ENCODE results near the gene ZNF784.
A peak's percentile ranks its signal among the peaks of the same experiment; 100 is the strongest.
"Not testable (repeated sequence)": the region's sequence is repeated elsewhere in the genome, so short reads cannot be mapped to it uniquely, and the experiment has no call there.

The ZNF784 gene

DNA sequence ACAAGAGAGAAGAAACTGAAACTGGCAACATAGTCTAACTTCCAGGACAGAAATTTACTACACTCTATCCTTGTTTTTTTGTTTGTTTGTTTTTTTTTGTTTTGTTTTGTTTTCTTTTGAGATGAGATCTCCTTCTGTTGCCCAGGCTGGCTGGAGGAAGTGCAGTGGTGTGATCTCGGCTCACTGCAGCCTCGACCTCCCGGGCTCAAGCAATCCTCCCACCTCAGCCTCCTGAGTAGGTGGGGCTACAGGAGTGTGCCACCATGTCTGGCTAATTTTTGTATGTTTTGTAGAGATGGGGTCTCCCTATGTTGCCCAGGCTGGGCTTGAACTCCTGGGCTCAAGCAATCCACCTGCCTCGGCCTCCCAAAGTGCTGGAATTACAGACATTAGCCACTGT is 42.1 kb downstream of the ZNF784 start:
- WGBS, 2 experiments (ENCODE audit: insufficient coverage in 2 of 2): 80 to 91% methylated on average over 2 to 4 of the region's 4 CpGs
- H3K27ac ChIP-seq (ENCODE audit: low read depth, low read length, severe bottlenecking); H3K9me3 ChIP-seq (ENCODE audit: control insufficient read depth, low read length); H3K4me3 ChIP-seq (ENCODE audit: extremely low read depth, insufficient read depth, low read length, poor library complexity, severe bottlenecking); H3K4me1 ChIP-seq (ENCODE audit: control insufficient read depth, insufficient read depth, low read length, poor library complexity, severe bottlenecking): not testable (repeated sequence)
- peaks cover 11% of the 10 kb centered on the region for H3K36me3 ChIP-seq (ENCODE audit: control insufficient read depth, insufficient read depth, low read length)

DNA sequence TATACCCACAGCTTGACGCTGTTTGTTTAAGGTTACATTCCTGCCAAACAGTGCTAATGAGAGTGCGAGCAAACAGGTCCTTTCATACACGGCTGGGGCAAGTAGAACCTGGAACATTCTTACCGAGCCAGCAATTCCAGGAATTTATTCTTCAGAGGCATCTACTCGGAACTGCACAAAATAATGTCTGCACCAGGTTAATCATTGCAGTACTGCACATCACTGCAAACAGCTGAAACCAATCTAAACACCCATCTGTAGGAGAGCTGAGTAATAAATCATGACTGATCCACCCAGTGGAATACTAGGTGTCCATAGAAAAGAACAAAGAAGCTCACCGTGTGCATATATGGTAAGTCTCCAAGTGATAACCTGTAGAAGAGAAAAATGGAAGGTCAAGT is 42.5 kb downstream of the ZNF784 start:
- H3K36me3 ChIP-seq (ENCODE audit: control insufficient read depth, insufficient read depth, low read length): peaks cover 16% of the 10 kb centered on the region
- no peaks in the 10 kb centered on the region for H3K9me3 ChIP-seq (ENCODE audit: control insufficient read depth, low read length)
- 49 to 53% methylated on average over 5 of the region's 6 CpGs for WGBS, 2 experiments (ENCODE audit: insufficient coverage in 2 of 2)
- no peak overlapping the region for H3K4me3 ChIP-seq (ENCODE audit: extremely low read depth, insufficient read depth, low read length, poor library complexity, severe bottlenecking)
- no peaks in the 10 kb centered on the region for H3K4me1 ChIP-seq (ENCODE audit: control insufficient read depth, insufficient read depth, low read length, poor library complexity, severe bottlenecking)
- no peak overlapping the region for H3K27ac ChIP-seq (ENCODE audit: low read depth, low read length, severe bottlenecking)

DNA sequence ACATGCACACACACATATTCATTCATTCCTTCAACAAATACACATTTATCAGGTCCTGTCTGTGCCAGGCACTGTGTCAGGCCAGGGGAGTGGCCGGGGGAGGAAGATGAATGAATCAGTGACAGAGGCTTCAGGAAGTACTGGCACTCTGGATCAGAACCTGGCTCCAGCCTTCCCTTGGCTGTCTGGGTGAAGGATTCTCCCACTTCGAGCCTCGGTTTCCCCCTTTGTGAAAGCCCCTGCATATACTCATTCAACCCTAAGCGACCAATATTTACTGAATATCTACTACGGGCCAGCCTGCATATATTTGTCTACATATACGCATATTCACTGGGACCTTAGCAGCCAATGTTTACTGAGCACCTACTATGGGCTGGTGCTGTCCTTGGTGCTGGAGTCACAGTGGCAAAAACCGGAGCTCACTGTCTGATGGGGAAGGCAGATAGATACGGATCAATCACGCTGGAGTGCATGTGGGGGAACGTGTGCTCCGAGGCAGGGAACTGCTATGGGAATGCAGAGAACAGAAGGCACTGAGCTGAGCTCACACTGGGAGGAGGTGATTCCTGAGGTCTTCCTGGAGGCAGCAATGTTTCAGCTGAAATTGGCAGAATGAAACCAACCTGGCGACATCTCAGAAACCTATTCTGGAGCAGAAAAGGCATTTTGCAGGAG is 43.1 kb downstream of the ZNF784 start:
- Histone ChIP-seq H3K4me1 (ENCODE audit: control insufficient read depth, insufficient read depth, low read length, poor library complexity, severe bottlenecking) (no peaks in the 10 kb centered on the region), H3K4me3 (ENCODE audit: extremely low read depth, insufficient read depth, low read length, poor library complexity, severe bottlenecking) (peak overlapping the region; percentile 97), H3K9me3 (ENCODE audit: control insufficient read depth, low read length) (no peaks in the 10 kb centered on the region), H3K27ac (ENCODE audit: low read depth, low read length, severe bottlenecking) (peak overlapping the region; percentile 79), H3K36me3 (ENCODE audit: control insufficient read depth, insufficient read depth, low read length) (peaks cover 21% of the 10 kb centered on the region)
- WGBS, 2 experiments (ENCODE audit: insufficient coverage in 2 of 2): 44 to 46% methylated on average over 11 of the region's 12 CpGs

DNA sequence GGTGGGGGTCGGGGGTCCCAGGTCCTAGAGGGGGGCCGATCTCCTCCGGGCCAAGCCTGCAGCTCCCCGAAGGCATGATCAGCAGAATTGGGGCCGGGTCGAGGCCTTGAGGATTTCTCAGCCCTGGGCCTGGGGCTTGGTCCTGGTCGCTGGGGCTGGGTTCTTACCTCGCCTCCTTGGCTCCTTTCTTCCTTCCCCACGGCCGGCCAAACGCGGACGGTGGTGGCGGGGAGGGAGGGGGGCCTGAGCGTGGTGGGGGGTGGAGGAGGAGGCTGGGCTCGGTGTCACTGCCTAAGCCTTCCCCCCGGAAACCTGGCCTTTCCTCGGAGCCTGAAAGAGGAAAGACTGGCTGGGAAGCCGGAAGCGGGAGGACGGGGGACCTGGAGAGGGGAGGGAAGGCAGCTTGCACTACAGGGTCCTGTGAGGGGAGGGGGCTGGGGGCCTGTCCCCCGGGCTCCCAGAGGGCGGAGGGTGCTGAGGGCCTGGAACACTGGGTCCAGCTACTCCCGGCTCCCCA is 43.7 kb downstream of the ZNF784 start, which contains the start of gene ZNF579:
ZNF579 (minus strand) TSS at position 221 of the 517 bp plus-strand sequence. CDS start 1,209 bp downstream, outside the sequence.
- peak within 1 kb of the TSS; percentile 97 for H3K4me3 ChIP-seq (ENCODE audit: extremely low read depth, insufficient read depth, low read length, poor library complexity, severe bottlenecking)
- peak within 1 kb of the TSS; percentile 79 for H3K27ac ChIP-seq (ENCODE audit: low read depth, low read length, severe bottlenecking)
- no peaks in the 10 kb centered on the region for H3K9me3 ChIP-seq (ENCODE audit: control insufficient read depth, low read length)
- 0 to 1% methylated on average over 4 to 12 of the region's 24 CpGs for WGBS, 2 experiments (ENCODE audit: insufficient coverage in 2 of 2)
- H3K4me1 ChIP-seq (ENCODE audit: control insufficient read depth, insufficient read depth, low read length, poor library complexity, severe bottlenecking): no peaks in the 10 kb centered on the region
- H3K36me3 ChIP-seq (ENCODE audit: control insufficient read depth, insufficient read depth, low read length): peaks cover 26% of the 10 kb centered on the region

DNA sequence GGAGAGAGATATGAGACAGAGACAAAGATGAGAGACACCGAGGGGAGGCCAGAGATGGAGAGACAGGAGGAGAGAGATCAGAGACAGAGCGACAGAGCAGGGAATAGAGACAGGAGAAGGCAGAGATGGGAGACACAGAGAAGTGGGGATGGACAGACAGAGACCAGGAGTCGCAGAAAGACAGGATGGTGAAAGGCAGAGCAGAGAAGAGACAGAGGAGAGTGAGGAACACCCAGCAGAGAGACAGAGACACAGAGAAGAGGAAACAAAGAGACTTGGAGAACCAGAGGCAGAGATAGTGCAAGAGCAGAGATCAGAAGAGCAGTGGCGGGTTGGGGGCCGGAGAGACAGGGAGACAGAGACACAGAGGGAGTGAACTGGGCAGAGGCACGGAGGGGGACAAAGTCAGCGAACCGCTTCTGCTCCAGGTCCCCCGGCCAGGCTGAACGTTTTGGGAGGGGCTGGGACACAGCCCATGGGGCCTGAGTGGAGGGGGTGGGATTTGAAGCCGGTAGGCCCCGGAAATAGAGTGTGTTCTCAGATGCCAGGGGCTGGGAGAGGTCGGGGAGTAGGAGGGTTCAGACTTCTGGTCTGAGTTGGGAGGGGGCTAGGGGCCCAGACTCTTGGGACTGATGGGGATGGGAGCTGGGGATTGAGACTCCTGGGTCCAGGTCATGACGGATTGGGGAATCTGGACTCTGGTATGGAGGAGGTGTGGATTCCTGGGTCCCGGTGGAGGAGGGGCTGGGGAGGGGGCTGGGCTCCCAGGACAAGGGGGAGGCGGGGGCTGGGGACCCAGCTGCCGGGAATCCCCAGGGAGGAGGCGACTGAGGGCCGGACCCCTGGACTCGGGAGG is 44.4 kb downstream of the ZNF784 start:
- 15 to 16% methylated on average over 17 to 18 of the region's 20 CpGs for WGBS, 2 experiments (ENCODE audit: insufficient coverage in 2 of 2)
- H3K27ac ChIP-seq (ENCODE audit: low read depth, low read length, severe bottlenecking): peak overlapping the region; percentile 79
- peak overlapping the region; percentile 97 for H3K4me3 ChIP-seq (ENCODE audit: extremely low read depth, insufficient read depth, low read length, poor library complexity, severe bottlenecking)
- no peaks in the 10 kb centered on the region for H3K4me1 ChIP-seq (ENCODE audit: control insufficient read depth, insufficient read depth, low read length, poor library complexity, severe bottlenecking)
- H3K36me3 ChIP-seq (ENCODE audit: control insufficient read depth, insufficient read depth, low read length): peaks cover 26% of the 10 kb centered on the region
- no peaks in the 10 kb centered on the region for H3K9me3 ChIP-seq (ENCODE audit: control insufficient read depth, low read length)

DNA sequence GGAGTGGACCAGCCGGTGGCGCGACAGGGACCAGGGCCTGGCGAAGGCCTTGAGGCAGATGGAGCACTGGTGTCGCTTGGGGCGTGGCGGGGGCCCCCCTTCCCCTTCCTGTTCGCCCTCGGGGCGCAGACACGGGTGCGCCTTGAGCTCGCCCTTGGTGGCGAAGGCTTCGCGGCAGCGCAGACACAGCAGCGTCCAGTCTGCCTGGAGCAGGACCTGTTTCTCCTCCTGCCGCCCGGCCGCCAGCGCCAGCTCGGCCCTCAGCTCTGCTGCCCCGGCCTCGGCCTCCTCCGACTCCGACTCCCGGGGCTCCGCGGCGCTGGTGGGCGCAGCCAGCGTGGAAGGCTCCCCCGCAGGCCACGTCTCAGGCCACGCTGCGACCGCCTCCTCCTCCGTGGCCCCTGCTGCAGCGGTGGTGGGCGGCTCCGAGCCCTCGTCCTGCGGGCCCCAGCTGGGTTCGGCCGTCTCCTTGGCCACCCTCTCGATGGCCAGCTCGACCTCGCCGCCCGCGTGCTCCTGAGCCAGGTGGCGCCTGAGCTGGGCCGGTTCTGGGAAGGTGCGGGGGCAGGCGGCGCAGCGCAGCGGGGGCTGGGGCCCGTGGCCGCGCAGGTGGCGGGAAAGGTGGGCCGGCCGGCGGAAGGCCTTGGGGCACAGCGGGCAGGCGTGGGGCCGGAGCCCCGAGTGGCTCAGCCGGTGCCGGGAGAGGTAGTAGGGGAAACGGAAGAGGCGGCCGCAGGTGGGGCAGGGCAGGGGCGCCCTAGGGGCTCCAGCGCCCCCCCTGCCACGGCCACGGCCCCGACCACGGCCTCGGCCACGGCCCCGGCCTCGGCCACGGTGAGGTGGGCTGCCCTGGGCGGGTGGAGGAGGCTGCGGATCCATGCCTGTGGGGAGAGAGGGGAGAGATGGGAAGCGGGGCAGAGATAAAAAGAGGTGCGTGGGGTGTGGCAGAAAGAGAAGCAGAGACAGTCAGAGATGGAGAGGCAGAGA is 45.3 kb downstream of the ZNF784 start:
- Histone ChIP-seq H3K27ac (ENCODE audit: low read depth, low read length, severe bottlenecking) (no peak overlapping the region), H3K4me1 (ENCODE audit: control insufficient read depth, insufficient read depth, low read length, poor library complexity, severe bottlenecking) (no peaks in the 10 kb centered on the region), H3K36me3 (ENCODE audit: control insufficient read depth, insufficient read depth, low read length) (peaks cover 26% of the 10 kb centered on the region), H3K4me3 (ENCODE audit: extremely low read depth, insufficient read depth, low read length, poor library complexity, severe bottlenecking) (peak overlapping the region; percentile 97), H3K9me3 (ENCODE audit: control insufficient read depth, low read length) (no peaks in the 10 kb centered on the region)
- 94 to 96% methylated on average over 68 to 90 of the region's 90 CpGs for WGBS, 2 experiments (ENCODE audit: insufficient coverage in 2 of 2)

DNA sequence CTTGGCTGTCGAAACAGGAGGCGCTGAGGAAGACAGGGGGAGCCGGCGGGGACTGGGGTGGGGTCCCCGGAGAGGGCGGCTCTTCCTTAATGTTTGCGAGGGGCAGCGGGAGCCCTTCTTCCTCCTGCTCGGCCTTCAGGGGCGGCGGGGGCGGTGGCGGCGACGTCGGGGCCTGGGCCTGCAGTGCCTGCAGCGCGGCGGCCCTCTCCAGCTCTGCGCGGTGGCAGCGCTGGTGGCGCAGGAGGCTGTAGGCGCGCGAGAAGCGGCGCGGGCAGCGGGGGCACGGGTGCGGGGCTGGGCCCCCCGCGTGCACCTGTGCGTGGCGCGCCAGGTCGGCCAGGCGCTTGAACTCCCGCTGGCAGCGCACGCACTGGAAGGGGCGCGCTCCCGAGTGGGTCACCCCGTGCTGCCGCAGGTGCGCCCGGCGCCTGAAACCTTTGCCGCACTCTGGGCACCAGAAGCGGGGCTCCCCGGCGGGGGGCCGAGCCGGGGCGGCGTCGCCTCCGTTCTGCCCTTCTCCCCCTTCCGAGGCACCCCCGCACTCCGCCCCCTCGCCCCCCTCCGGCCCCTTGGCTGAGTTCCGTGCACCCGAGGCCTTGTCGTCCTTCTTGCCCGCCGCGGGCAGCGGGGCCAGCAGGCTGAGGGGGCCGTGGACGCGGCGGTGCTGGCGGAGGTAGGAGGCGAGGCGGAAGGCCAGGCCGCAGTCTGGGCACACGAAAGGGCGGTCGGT is 46.2 kb downstream of the ZNF784 start:
- no peak overlapping the region for H3K4me3 ChIP-seq (ENCODE audit: extremely low read depth, insufficient read depth, low read length, poor library complexity, severe bottlenecking)
- H3K36me3 ChIP-seq (ENCODE audit: control insufficient read depth, insufficient read depth, low read length): peaks cover 26% of the 10 kb centered on the region
- no peak overlapping the region for H3K27ac ChIP-seq (ENCODE audit: low read depth, low read length, severe bottlenecking)
- WGBS, 2 experiments (ENCODE audit: insufficient coverage in 2 of 2): 98% methylated on average over 70 to 77 of the region's 83 CpGs
- H3K9me3 ChIP-seq (ENCODE audit: control insufficient read depth, low read length): no peaks in the 10 kb centered on the region
- no peaks in the 10 kb centered on the region for H3K4me1 ChIP-seq (ENCODE audit: control insufficient read depth, insufficient read depth, low read length, poor library complexity, severe bottlenecking)

DNA sequence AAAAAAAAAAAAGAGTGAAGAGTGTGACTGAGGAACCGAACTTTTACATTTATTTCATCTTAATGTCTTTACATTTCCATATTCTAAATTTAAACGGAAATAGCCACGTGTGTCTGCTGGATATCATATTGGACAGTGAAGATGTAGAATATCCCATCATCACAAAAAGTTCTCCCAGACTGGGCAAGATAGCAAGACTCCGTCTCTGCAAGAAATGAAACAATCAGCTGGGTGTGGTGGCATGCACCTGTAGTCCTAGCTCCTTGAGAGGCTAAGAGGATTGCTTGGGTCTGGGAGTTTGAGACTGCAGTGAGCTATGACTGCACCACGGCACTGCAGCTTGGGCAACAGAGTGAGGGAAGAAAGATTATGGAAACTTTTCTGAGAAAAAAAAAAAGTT is 47.6 kb downstream of the ZNF784 start:
- 95 to 100% methylated on average over 1 to 2 of the region's 5 CpGs for WGBS, 2 experiments (ENCODE audit: insufficient coverage in 2 of 2)

DNA sequence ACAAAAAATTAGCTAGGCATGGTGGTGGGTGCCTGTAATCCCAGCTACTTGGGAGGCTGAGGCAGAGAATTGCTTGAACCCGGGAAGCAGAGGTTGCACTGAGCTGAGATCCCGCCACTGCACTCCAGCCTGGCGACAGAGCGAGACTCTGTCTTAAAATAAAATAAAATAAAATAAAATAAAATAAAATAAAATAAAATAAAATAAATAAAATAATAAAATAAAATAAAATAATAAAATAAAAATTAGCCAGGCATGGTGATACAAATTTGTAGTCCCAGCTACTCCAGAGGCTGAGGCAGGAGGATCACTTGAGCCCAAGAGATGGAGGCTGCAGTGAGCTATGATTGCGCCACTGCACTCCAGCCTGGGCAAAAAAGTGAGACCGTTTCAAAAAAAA is 50.4 kb downstream of the ZNF784 start:
- not testable (repeated sequence) for H3K27ac ChIP-seq (ENCODE audit: low read depth, low read length, severe bottlenecking); H3K4me1 ChIP-seq (ENCODE audit: control insufficient read depth, insufficient read depth, low read length, poor library complexity, severe bottlenecking); H3K4me3 ChIP-seq (ENCODE audit: extremely low read depth, insufficient read depth, low read length, poor library complexity, severe bottlenecking); H3K9me3 ChIP-seq (ENCODE audit: control insufficient read depth, low read length)
- H3K36me3 ChIP-seq (ENCODE audit: control insufficient read depth, insufficient read depth, low read length): peaks cover 26% of the 10 kb centered on the region
- WGBS, 2 experiments (ENCODE audit: insufficient coverage in 2 of 2): no CpG with 5 or more reads among the region's 6 CpGs

More for the DNA sequence above, 47.6 kb downstream of the ZNF784 start:
- peaks cover 26% of the 10 kb centered on the region for H3K36me3 ChIP-seq (ENCODE audit: control insufficient read depth, insufficient read depth, low read length)
- H3K9me3 ChIP-seq (ENCODE audit: control insufficient read depth, low read length): no peaks in the 10 kb centered on the region
- H3K27ac ChIP-seq (ENCODE audit: low read depth, low read length, severe bottlenecking): no peak overlapping the region
- H3K4me3 ChIP-seq (ENCODE audit: extremely low read depth, insufficient read depth, low read length, poor library complexity, severe bottlenecking): no peak overlapping the region
- no peaks in the 10 kb centered on the region for H3K4me1 ChIP-seq (ENCODE audit: control insufficient read depth, insufficient read depth, low read length, poor library complexity, severe bottlenecking)

All from mesodermal cell (in vitro differentiated cells).